ENCODE data around the gene CARD14.
"Not testable (repeated sequence)": the region's sequence is repeated elsewhere in the genome, so short reads cannot be mapped to it uniquely, and the experiment has no call there.

Gene CARD14

GRCh38 chr17:80223838-80224497, 54.1 kb downstream of the CARD14 start:
- no peak for DNase-seq (ENCODE audit: low read depth)

DNA sequence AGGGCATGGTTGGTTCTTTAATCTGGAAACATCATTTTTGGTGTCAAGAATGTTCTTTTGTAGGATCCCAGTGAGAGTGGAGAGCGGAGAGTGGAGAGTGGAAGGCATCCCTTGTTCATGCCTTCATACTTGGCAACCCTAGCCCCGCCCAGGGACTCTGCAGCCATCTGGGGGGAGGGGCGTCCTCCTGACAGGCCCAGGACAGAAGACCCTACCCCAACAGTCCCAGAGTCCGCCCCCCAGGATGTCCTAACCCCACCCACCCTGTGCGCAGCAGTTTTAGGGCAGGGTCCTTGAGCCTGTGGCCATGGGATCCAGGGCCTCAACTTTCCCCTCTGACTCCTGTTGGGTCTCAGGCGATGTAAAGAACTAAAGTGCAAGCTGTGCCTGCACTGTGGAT, 54.9 kb downstream of the CARD14 start:
- DNase-seq (ENCODE audit: low read depth), result no peak

- no peak for DNase-seq (ENCODE audit: low read depth)
These were observed 55.4 kb downstream of the CARD14 start for GRCh38 chr17:80225230-80225629.

GRCh38 chr17:80227156-80227555, 57.3 kb downstream of the CARD14 start:
- no peak for DNase-seq (ENCODE audit: low read depth)

DNA sequence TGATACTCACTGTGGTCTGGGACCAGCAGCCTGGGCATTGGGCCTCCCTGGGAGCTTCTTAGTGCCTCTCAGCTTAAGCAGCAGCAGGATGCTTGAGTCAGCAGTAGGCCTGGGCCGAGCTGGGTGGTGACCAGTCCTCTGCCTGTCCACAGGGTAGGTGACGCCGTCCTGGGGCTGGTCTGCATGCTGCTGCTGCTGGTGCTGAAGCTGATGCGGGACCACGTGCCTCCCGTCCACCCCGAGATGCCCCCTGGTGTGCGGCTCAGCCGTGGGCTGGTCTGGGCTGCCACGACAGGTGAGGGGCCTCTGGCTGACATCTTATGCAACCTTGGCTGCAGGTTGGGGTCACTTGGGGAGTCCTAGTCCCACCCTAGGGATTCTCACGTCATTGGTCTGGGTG, 57.8 kb downstream of the CARD14 start:
- no peak for DNase-seq (ENCODE audit: low read depth)

DNA sequence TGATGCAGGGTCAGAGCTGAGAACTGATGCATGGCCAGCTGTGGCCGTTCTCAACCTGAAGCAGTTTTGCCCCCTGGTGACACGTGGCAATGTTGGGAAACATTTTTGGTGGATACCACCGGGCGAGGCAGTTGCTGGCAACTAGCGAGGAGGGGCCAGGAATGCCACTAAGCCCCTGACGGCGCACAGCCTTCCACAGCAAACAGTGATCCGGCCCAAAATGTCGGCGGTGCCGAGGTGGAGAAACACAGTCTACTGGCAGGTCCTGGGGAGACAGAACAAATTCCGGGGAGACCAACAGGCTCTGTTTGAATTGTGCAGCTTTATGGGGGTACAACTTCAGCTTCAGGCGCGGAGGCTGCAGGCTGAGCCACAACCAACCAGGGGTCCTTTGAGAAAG, 58.6 kb downstream of the CARD14 start:
- no peak for DNase-seq (ENCODE audit: low read depth)

- DNase-seq (ENCODE audit: low read depth), result no peak
These were observed 59.2 kb downstream of the CARD14 start for GRCh38 chr17:80229011-80229410.

DNA sequence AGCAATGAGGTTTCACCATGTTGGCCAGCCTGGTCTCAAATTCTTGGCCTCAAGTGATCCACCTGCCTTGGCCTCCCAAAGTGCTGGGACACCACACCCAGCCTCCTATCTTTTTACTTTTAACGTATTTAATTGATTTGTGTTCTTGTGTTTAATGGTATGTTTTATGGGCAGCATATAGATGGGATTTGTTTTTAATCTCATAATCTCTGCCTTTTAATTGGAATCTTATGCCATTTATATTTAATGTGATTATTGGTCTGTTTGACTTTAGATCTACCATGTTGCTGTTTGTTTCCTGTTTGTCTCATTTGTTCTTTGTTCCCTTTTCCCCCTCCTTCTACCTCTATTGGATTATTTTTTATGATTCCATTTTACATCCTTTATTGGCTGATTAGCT, 62.6 kb downstream of the CARD14 start:
- no peak for DNase-seq (ENCODE audit: low read depth)

GRCh38 chr17:80233202-80233601, 63.4 kb downstream of the CARD14 start:
- no peak for DNase-seq (ENCODE audit: low read depth)

- no peak for DNase-seq (ENCODE audit: low read depth)
These were observed 67.1 kb downstream of the CARD14 start for GRCh38 chr17:80236911-80237310.

DNA sequence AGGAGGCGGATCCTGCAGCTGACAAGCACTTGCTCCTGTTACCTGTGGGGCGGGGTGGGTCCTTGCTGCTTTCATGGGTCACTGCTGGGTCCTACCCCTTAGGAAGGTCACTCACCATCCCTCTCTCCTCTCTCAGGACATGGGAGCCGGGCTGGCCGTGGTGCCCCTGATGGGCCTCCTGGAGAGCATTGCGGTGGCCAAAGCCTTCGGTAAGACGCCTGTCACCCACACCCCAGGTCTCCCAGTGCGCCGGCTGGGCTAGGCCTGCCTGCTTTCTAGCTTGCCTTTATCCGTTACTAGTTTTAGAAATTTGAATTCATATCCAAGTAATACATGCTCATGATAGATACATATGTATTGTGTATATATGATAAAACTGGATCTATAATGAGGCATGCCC, 67.6 kb downstream of the CARD14 start:
- DNase-seq (ENCODE audit: low read depth), result no peak

DNA sequence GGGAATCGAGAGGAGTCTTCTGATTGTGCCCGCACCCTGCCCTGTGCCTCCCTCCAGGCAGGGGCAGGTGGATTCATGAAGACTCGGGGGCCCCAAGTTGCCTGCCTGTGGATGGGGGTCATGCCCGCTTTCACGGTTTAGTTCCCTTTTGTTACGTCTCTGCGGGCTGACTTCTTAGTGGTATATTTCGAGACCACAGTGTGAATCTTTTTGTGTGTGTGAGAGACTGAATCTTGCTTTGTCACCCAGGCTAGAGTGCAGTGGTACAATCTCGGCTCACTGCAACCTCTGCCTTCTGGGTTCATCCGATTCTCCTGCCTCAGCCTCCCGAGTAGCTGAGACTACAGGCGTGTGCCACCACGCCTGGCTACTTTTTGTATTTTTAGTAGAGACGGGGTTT, 72.7 kb downstream of the CARD14 start:
- DNase-seq (ENCODE audit: low read depth), result no peak

DNA sequence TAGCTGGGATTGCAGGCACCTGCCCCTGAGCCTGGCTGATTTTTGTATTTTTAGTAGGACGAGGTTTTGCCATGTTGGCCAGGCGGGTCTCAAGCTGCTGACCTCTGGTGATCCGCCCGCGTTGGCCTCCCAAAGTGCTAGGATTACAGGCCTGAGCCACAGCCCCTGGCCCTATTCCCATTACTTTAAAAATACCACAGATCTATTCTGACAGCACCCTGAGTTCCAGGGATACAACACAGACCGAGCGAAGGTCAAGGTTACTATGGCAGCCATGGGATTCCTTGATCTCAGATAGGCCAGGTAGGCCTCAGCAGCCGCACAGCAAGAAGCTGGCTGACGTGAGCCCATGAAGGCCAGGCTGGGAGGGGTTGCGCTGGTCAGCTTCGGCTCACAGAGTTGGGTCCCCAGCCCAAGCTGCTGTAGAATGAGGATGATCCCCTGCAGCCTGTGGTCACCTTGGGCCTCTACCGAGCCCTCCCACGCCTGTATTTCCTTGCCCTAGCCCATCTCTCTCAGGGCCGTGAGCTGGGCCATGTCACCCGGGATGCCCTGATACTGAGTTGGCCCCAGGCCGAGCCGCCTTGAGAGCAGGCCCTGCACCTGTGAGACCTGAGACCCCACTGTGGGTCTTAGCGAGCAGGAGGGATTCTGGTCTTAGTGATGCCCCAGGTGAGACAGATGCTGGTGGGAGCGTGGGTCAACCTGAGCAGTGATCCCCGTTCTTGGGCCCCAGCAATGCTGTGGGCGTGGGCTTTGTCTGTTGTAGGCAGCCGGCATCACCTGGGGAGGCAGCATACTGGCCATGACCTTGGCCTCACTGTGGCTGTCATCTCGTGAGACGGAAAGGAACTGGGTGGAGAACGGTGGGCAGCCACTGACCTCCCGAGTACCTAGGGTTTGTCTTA, 74.0 kb downstream of the CARD14 start:
- DNase-seq (ENCODE audit: low read depth), result no peak

- not testable (repeated sequence) for DNase-seq (ENCODE audit: low read depth)
These were observed 74.6 kb downstream of the CARD14 start for GRCh38 chr17:80244448-80244847.

DNA sequence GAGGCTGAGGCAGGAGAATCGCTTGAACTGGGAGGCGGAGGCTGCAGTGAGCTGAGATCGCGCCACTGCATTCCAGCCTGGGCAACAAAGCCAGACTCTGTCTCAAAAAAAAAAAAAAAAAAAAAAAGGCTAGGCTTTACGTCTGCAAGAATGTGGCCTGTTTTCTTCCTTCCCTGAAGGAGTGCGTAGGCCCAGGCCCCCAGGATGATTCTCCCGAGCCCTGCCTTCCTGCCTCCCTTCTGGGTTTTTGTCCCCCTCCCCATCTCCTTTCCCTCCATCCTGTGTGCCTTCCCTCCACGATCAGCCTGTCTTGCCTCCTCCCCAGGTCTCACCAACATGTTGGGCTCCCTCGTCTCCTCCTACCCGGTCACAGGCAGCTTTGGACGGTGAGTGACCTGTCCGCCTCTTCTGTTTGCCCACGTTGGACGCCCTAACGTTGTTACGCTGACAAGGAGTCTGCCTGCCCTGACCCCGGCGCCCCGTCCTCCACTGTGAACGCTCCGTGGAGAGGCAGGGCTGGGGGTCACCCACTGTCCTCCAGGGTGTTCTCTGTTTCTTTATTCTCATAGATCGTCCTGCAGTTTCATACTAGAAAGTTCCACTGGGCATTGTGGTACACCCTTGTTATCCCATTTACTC, 75.2 kb downstream of the CARD14 start:
- no peak for DNase-seq (ENCODE audit: low read depth)

DNA sequence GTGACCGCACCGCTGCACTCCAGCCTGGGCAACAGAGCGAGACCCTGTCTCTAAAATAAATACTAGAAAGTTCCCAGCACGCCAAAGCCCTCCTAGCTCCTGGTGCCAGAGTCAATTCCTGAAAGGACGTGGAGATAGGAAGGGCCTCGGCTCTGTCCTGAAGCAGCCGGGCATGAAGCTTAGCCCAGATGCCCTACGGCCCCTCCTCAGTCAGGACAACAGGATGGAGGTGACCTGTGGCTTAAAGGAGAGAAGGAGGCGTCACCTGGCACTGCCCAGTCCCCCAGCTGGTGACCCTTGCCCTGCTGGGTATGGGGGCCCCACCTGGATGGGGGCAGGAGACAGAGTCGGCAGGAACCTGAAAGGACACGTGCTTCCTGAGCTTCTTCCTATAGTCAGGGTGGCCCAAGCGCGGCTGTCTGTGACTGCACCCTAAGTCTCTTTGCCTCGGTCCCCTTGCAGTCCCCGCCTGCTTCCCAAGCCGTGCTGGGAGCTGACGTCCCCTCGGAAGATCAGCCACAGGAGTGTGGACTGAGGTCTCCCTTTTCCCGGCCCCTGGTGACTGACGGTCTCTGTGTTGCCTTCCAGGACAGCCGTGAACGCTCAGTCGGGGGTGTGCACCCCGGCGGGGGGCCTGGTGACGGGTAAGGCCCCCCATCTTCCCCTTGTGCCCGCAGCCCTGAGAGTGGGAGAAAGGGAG, 75.9 kb downstream of the CARD14 start:
- DNase-seq (ENCODE audit: low read depth), result no peak

- no peak for DNase-seq (ENCODE audit: low read depth)
These were observed 76.4 kb downstream of the CARD14 start for GRCh38 chr17:80246266-80246681.

GRCh38 chr17:80246726-80247125, 76.9 kb downstream of the CARD14 start:
- DNase-seq (ENCODE audit: low read depth), result no peak

GRCh38 chr17:80247561-80247960, 77.7 kb downstream of the CARD14 start:
- no peak for DNase-seq (ENCODE audit: low read depth)

DNA sequence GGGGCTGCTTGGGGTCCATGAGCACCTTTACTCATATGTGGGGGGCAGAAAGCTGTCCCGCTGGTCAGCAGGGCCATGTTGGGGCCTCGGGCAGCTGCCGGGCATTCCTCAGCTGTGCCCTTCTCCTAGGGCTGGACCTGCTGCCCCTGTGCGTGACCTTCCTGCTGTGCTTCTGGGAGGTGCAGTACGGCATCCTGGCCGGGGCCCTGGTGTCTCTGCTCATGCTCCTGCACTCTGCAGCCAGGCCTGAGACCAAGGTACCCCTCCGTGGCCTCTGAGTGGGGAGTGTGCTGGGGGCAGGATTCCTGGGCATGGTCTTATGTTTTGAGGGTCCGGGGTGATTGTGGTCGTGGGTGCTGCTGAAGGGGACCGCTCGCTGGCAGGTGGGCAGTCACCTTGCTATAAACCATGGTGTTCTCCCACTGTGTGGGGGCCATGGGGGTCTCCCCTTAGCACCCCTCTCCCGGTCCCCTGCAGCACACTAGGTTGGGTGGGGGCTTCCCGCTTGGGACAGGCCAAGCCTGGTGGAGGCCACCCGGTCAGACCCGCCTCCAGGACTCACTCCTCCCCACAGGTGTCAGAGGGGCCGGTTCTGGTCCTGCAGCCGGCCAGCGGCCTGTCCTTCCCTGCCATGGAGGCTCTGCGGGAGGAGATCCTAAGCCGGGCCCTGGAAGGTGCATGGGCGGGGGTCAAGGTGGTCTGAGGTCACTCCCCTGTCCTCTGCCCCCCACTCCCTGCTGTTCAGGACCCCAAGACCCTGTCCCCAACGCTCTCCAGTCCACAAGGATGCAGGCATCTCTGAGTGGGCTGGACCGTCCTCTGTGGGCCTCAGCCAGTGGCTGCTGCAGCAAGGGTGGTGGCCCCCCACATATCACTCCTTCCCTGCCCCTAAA, 78.4 kb downstream of the CARD14 start:
- no peak for DNase-seq (ENCODE audit: low read depth)

Data from activated T-cell treated with anti-CD3 and anti-CD28 coated beads for 1 hour (primary cell).